HEK293T (cell line): ENCODE results near the gene TNFSF10.

Experiments
- ARNT ChIP-seq: fragments of 450-650 bp; IDR thresholded peaks from 2 replicates; pipeline ENCODE4 v1.6.1; 2017; ENCODE audit warnings: mild to moderate bottlenecking
- BHLHE40 ChIP-seq: fragments of 450-650 bp; IDR thresholded peaks from 2 replicates; pipeline ENCODE4 v1.6.1; 2016; ENCODE audit warnings: mild to moderate bottlenecking, moderate library complexity, borderline replicate concordance
- ELF4 ChIP-seq: fragments of 450-650 bp; IDR thresholded peaks from 2 replicates; pipeline ENCODE4 v1.6.1; 2017; ENCODE audit warnings: antibody characterized with exemption
- FOXK2 ChIP-seq: fragments of 450-650 bp; IDR thresholded peaks from 2 replicates; pipeline ENCODE4 v1.6.1; 2016; ENCODE audit warnings: mild to moderate bottlenecking
- FOXM1 ChIP-seq: fragments of 450-650 bp; IDR thresholded peaks from 2 replicates; pipeline ENCODE4 v1.6.1; 2017; ENCODE audit warnings: mild to moderate bottlenecking, borderline replicate concordance
- L3MBTL2 ChIP-seq: fragments of 450-650 bp; conservative IDR thresholded peaks from 2 replicates; pipeline ENCODE4 v1.6.1; 2016; ENCODE audit warnings: mild to moderate bottlenecking
- LEF1 ChIP-seq: fragments of 450-650 bp; IDR thresholded peaks from 2 replicates; pipeline ENCODE4 v1.6.1; 2017; ENCODE audit warnings: mild to moderate bottlenecking, borderline replicate concordance
- NFRKB ChIP-seq: fragments of 450-650 bp; IDR thresholded peaks from 2 replicates; pipeline ENCODE4 v1.6.1; 2016; ENCODE audit warnings: mild to moderate bottlenecking, moderate library complexity
- SUZ12 ChIP-seq: fragments of 450-650 bp; IDR thresholded peaks from 2 replicates; pipeline ENCODE4 v1.6.1; 2016; ENCODE audit warnings: mild to moderate bottlenecking

DNA sequence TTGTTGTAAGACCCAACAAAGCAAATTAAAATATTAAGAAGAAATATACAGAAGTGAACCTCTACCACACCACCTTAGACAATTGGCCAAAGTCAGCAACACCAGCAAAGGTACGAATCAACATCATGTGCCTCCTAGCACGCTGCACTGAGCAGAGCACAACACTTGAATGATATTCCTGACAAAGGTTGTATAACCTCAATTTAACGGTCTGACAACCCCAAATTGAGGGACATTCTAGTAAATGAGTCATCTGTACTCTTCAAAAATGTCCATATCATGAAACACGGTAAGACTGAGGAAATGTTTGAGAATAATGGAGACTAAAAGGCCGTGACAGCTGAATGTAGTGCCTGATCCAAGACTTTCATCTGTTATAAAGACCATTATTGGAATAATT, 41.3 kb upstream of the TNFSF10 start:
- TF ChIP-seq SUZ12 (no peak), LEF1 (no peak), ELF4 (no peak), FOXM1 (no peak), BHLHE40 (no peak), FOXK2 (no peak), L3MBTL2 (no peak), ARNT (no peak), NFRKB (no peak)
